ENCODE results near the gene TFAP2A.

Gene TFAP2A

GRCh38 chr6:10403385-10404106, 11.3 kb downstream of the TFAP2A start:
- no peak for DNase-seq (ENCODE audit: extremely low spot score, insufficient read length, low read depth)

GRCh38 chr6:10402648-10403311, 12.1 kb downstream of the TFAP2A start:
- FAIRE-seq: no peak
- DNase-seq (ENCODE audit: extremely low spot score, insufficient read length, low read depth): no peak

More at GRCh38 chr6:10403385-10404106, 11.3 kb downstream of the TFAP2A start:
- no peak for FAIRE-seq

GRCh38 chr6:10401632-10402223, 13.1 kb downstream of the TFAP2A start:
- FAIRE-seq: no peak
- DNase-seq (ENCODE audit: extremely low spot score, insufficient read length, low read depth): no peak

GRCh38 chr6:10401004-10401536, 13.8 kb downstream of the TFAP2A start:
- FAIRE-seq (no peak), DNase-seq (ENCODE audit: extremely low spot score, insufficient read length, low read depth) (no peak)

- DNase-seq (ENCODE audit: extremely low spot score, insufficient read length, low read depth) (no peak), FAIRE-seq (no peak)
Observed at GRCh38 chr6:10400330-10400729, 14.5 kb downstream of the TFAP2A start.

GRCh38 chr6:10399451-10399850, 15.4 kb downstream of the TFAP2A start:
- DNase-seq (ENCODE audit: extremely low spot score, insufficient read length, low read depth): no peak
- no peak for FAIRE-seq

- FAIRE-seq (no peak), DNase-seq (ENCODE audit: extremely low spot score, insufficient read length, low read depth) (no peak)
Observed at GRCh38 chr6:10398446-10399218, 16.2 kb downstream of the TFAP2A start.

GRCh38 chr6:10397756-10398445, 17.0 kb downstream of the TFAP2A start:
- FAIRE-seq (no peak), DNase-seq (ENCODE audit: extremely low spot score, insufficient read length, low read depth) (no peak)

GRCh38 chr6:10396785-10397184, 18.1 kb downstream of the TFAP2A start:
- FAIRE-seq (no peak), DNase-seq (ENCODE audit: extremely low spot score, insufficient read length, low read depth) (no peak)

GRCh38 chr6:10395704-10396546, 18.9 kb downstream of the TFAP2A start:
- DNase-seq (ENCODE audit: extremely low spot score, insufficient read length, low read depth) (no peak), FAIRE-seq (no peak)

GRCh38 chr6:10395171-10395703, 19.6 kb downstream of the TFAP2A start:
- FAIRE-seq (no peak), DNase-seq (ENCODE audit: extremely low spot score, insufficient read length, low read depth) (no peak)

- FAIRE-seq: no peak
- DNase-seq (ENCODE audit: extremely low spot score, insufficient read length, low read depth): no peak
Observed at GRCh38 chr6:10393544-10394225, 21.2 kb downstream of the TFAP2A start.

GRCh38 chr6:10391799-10392198, 23.1 kb downstream of the TFAP2A start:
- DNase-seq (ENCODE audit: extremely low spot score, insufficient read length, low read depth) (no peak), FAIRE-seq (no peak)

GRCh38 chr6:10391299-10391630, 23.6 kb downstream of the TFAP2A start:
- no peak for FAIRE-seq

GRCh38 chr6:10390495-10391298, 24.2 kb downstream of the TFAP2A start:
- no peak for FAIRE-seq

More at GRCh38 chr6:10391299-10391630, 23.6 kb downstream of the TFAP2A start:
- DNase-seq (ENCODE audit: extremely low spot score, insufficient read length, low read depth): no peak

GRCh38 chr6:10389739-10390494, 25.0 kb downstream of the TFAP2A start:
- DNase-seq (ENCODE audit: extremely low spot score, insufficient read length, low read depth) (no peak), FAIRE-seq (no peak)

More at GRCh38 chr6:10390495-10391298, 24.2 kb downstream of the TFAP2A start:
- no peak for DNase-seq (ENCODE audit: extremely low spot score, insufficient read length, low read depth)

Measured in GM18507 (cell line).